Measurements from ENCODE around the gene LY9.

- TF ChIP-seq EZH2 (IDR thresholded peaks at IDR 0.05; ENCODE audit: insufficient read depth, poor library complexity, severe bottlenecking) (no peak), EZH2phosphoT487 (IDR thresholded peaks at IDR 0.05; ENCODE audit: insufficient read depth, low read depth) (no peak)
These were observed 23.6 kb upstream of the LY9 start for GRCh38 chr1:160772331-160772730.
